Fibroblast of lung (primary cell): ENCODE results near the gene OR51T1.

Source experiments
- EZH2 ChIP-seq: IDR thresholded peaks from 2 replicates; pipeline ENCODE4 v1.5.1; 2012; ENCODE audit warnings: low read length, control low read depth, mild to moderate bottlenecking; ENCODE audit errors: missing control alignments
- TF ChIP-seq, protein P1 (sequence below), 2 donors: IDR thresholded peaks in 1 of 2; conservative IDR thresholded peaks in 1 of 2; 1 replicate in 1 of 2; 2 replicates in 1 of 2; pipeline ENCODE4 v1.5.1; 2011 to 2012; ENCODE audit warnings: low read length in 2 of 2, control low read depth in 1 of 2, inconsistent platforms in 1 of 2, low read depth in 1 of 2, mild to moderate bottlenecking in 1 of 2

DNA sequence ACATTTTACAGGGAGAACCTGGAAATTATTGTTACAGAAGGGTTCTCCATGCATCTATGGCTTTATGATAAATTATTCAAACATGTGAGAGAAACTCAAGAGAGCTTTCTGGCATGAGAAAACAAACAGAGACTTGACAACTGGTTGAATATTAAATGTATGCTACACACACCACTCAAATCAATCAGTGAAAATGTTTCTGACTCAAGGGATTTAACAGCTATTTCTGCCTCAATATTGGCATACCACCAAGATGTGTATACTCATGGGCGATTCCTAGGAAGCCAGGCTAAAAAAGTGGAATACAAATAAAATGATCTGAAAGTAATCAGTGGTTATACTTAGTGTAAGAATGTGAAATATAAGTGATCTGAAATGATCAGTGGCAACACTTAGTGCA is 15.8 kb upstream of the OR51T1 start:
- TF ChIP-seq, protein P1, sequence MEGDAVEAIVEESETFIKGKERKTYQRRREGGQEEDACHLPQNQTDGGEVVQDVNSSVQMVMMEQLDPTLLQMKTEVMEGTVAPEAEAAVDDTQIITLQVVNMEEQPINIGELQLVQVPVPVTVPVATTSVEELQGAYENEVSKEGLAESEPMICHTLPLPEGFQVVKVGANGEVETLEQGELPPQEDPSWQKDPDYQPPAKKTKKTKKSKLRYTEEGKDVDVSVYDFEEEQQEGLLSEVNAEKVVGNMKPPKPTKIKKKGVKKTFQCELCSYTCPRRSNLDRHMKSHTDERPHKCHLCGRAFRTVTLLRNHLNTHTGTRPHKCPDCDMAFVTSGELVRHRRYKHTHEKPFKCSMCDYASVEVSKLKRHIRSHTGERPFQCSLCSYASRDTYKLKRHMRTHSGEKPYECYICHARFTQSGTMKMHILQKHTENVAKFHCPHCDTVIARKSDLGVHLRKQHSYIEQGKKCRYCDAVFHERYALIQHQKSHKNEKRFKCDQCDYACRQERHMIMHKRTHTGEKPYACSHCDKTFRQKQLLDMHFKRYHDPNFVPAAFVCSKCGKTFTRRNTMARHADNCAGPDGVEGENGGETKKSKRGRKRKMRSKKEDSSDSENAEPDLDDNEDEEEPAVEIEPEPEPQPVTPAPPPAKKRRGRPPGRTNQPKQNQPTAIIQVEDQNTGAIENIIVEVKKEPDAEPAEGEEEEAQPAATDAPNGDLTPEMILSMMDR (conservative IDR thresholded peaks at IDR 0.05 in 1 of 2, IDR thresholded peaks at IDR 0.05 in 1 of 2; ENCODE audit: low read depth in 1 of 2, low read length in 2 of 2) = no peak
- TF ChIP-seq EZH2 = no peak
